Activated CD8-positive, alpha-beta T cell treated with anti-CD3 and anti-CD28 coated beads for 36 hours (primary cell): ENCODE results near the gene TNIP1. TPM values are rescaled to one million over a fixed set of nuclear protein-coding genes. Genes with fewer than 3 reads are reported as not detected.

Experiments
- ATAC-seq: fragments of 200-7000 bp; cut with Tn5 transposase; one replicate; pipeline ENCODE4 v1.10.0; 2021; ENCODE audit warnings: mild to moderate bottlenecking, moderate library complexity
- CTCF ChIA-PET: fragments of 350-600 bp; sonication (Branson Sonifier 250); formaldehyde crosslinking; loops from one replicate; lab custom pipeline; 2021; ENCODE audit warnings: antibody characterized with exemption; lab: Charles Lee
- POLR2A ChIA-PET: fragments of 350-600 bp; sonication (Branson Sonifier 250); formaldehyde crosslinking; loops from one replicate; lab custom pipeline; 2021; ENCODE audit warnings: antibody characterized with exemption; lab: Charles Lee
- DNase-seq: peaks from one replicate; pipeline ENCODE4 v3.0.0-alpha.2; 2020
- H3K27ac Mint-ChIP-seq: one replicate; pipeline ENCODE4 v1.8.0; 2021; ENCODE audit warnings: mild to moderate bottlenecking, mixed read lengths
- H3K27me3 Mint-ChIP-seq: one replicate; pipeline ENCODE4 v1.8.0; 2021; ENCODE audit warnings: mixed read lengths
- H3K36me3 Mint-ChIP-seq: one replicate; pipeline ENCODE4 v1.8.0; 2021; ENCODE audit warnings: low read depth, mixed read lengths
- H3K4me1 Mint-ChIP-seq: one replicate; pipeline ENCODE4 v1.8.0; 2021; ENCODE audit warnings: low read depth, mixed read lengths
- H3K4me3 Mint-ChIP-seq: one replicate; pipeline ENCODE4 v1.8.0; 2021; ENCODE audit warnings: mild to moderate bottlenecking, moderate library complexity, mixed read lengths
- H3K9me3 Mint-ChIP-seq: one replicate; pipeline ENCODE4 v1.8.0; 2021; ENCODE audit warnings: mixed read lengths
- CTCF ChIP-seq: fragments of 200-600 bp; IDR thresholded peaks from one replicate; pipeline ENCODE4 v1.8.0; 2022; ENCODE audit warnings: antibody characterized with exemption, mild to moderate bottlenecking
- intact Hi-C: fragments of 100-400 bp; cut with micrococcal nuclease; formaldehyde crosslinking; loops from one replicate; pipeline ENCODE4 v1.10.0; 2022
- total RNA-seq, 2 experiments: library from RNA; stranded (reverse); gene quantifications; one replicate each; pipeline ENCODE4 v1.2.3, GENCODE V29; 2021

The TNIP1 gene
- total RNA-seq, 2 experiments from 2014 or later = 222 TPM

DNA sequence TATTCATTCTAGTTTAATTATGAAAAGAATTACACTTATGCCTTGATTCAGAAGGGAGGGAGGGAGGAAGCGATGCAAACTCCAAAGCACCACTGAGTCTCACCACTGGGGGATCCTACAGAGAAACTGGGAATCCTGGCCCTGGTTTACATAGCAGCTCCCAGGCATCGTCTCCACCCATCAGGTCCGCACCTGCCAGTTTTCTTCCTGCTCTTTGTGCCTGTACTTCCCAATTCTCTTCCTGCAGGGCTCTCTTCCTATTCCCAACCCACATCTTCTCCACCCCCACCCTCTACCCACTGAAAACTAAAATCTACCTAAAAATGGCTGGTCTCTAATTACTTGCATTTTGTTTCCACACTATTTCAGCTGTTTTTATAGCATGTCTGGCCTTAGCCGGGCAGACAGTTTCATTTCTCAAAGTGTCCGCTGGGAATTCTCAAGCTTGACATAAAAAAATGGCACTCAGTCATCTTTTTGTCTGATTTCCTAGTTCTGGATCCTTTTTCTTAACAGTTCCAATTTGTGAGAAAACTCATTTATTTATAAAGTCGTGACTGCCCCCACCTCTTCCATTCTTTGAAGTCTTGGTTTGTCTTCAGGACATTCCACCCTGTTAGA lies 1.6 kb upstream of the TNIP1 start:
- no peak for TF ChIP-seq CTCF
- Mint-ChIP-seq H3K9me3 (no peaks in the 10 kb centered on the region), H3K4me1 (peaks cover 74% of the 10 kb centered on the region), H3K36me3 (peaks cover 31% of the 10 kb centered on the region), H3K4me3 (peak overlapping the region; percentile 85), H3K27me3 (no peaks in the 10 kb centered on the region), H3K27ac (peak overlapping the region; percentile 96)
- ATAC-seq (no peak), DNase-seq (no peak)
- intact Hi-C loops = loop anchor here (5.0 kb wide), 2 partner anchors 70 to 130 kb away; no protein-coding TSS in a partner anchor
- POLR2A ChIA-PET = interaction anchor here (0.9 to 7.4 kb wide), 7 partner anchors 8 to 121 kb away, joined by 3 to 65 read pairs (median 5); no protein-coding TSS in a partner anchor
- CTCF ChIA-PET = interaction anchor here (0.9 to 8.1 kb wide), 10 partner anchors 8 to 83 kb away, joined by 3 to 65 read pairs (median 8); no protein-coding TSS in a partner anchor

DNA sequence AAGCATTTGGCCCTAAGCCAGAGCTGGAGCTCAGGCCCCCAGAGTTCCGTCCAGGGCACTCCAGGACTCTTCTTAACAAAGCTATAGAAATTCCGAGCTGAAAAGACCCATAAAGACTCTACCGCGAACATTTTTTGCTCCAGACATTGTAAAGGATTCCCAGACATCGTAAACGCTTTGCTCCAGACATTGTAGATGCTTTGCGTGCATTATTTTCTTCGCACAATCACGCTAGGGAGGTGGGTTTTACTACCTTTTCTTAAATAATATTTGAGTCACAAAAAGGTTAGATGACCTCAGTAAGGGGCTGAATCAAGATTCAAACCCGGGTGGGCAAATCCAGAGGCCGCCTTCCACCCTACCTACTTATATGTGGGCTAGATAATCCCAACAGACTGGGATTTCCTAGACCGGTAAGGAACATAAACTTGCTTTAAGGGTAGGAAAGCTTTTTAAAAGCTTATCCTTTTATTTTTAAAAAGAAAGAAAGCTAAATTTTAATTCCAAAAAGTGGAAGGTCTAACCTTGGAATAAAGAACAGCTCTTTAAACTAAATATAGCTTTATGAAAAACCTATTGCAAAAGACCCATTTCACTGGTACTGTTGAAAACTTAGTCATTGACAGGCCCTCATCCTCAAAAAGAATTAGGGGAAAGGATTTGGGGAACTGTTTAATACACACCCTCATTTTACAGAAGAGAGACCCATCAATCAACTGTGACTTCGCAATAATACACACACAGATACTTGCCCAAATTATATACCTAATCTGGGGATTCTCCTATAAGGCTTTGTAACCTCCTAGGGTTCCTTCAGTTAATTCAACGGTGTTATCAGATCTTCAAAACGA lies 822 bp upstream of the TNIP1 start:
- ATAC-seq (no peak), DNase-seq (no peak)
- Mint-ChIP-seq H3K9me3 (no peaks in the 10 kb centered on the region), H3K36me3 (peaks cover 38% of the 10 kb centered on the region), H3K27me3 (no peaks in the 10 kb centered on the region), H3K4me3 (peak overlapping the region; percentile 85), H3K27ac (peak overlapping the region; percentile 96), H3K4me1 (peaks cover 74% of the 10 kb centered on the region)
- CTCF ChIA-PET = interaction anchor here (0.9 to 8.1 kb wide), 11 partner anchors 8 to 83 kb away, joined by 3 to 65 read pairs (median 7); no protein-coding TSS in a partner anchor
- no peak for TF ChIP-seq CTCF
- POLR2A ChIA-PET = interaction anchor here (0.8 to 7.4 kb wide), 9 partner anchors 8 to 121 kb away, joined by 3 to 65 read pairs (median 4); no protein-coding TSS in a partner anchor
- intact Hi-C loops = loop anchor here (5.0 kb wide), 2 partner anchors 71 to 131 kb away; no protein-coding TSS in a partner anchor

DNA sequence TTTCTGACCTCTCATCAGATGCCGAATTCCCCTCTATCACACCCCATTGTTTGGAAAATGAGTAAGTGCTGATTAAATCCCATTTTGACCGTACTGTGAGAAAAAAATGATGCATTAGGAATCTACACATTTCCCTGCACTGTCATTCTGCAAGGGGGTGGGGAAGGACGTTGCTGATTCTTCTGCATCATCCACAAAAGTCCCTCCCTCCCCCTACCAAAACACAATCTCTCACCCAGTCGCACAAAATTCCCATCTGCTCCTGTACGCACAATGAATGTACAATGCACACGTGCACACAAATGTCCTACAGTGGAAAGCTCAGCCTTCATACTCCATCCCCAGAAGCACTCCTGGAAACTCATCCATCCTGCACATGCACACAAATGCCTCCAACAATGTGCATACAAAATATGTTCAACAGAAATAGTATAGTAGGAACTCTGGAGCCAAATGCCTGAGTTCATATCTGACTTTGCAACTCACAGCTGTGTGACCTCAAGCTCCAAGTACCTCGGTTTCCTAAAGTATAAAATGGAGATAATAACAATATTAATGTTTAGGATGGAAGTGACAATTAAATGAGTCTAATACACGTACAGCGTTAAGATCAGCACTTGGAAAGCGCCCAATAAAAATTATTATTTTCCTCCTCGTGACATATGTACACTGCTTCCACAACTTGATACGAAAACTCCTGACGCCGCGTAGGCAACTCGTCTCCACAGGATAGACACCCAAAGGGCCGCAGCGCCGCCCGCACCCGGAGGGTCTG lies 809 bp downstream of the TNIP1 start:
- ATAC-seq (no peak), DNase-seq (peak; percentile 52)
- intact Hi-C loops = loop anchor here (5.0 kb wide), 2 partner anchors 72 to 132 kb away; no protein-coding TSS in a partner anchor
- H3K4me1 Mint-ChIP-seq = peaks cover 77% of the 10 kb centered on the region
- H3K27ac Mint-ChIP-seq = peak overlapping the region; percentile 96
- CTCF ChIA-PET = interaction anchor here (0.7 to 8.1 kb wide), 6 partner anchors 13 to 85 kb away, joined by 3 to 65 read pairs (median 6); no protein-coding TSS in a partner anchor
- peak overlapping the region; percentile 85 for H3K4me3 Mint-ChIP-seq
- H3K27me3 Mint-ChIP-seq = no peaks in the 10 kb centered on the region
- TF ChIP-seq CTCF = no peak
- H3K9me3 Mint-ChIP-seq = no peaks in the 10 kb centered on the region
- H3K36me3 Mint-ChIP-seq = peaks cover 54% of the 10 kb centered on the region
- POLR2A ChIA-PET = interaction anchor here (0.6 to 6.6 kb wide), 9 partner anchors 10 to 84 kb away, joined by 3 to 36 read pairs (median 11); no protein-coding TSS in a partner anchor

DNA sequence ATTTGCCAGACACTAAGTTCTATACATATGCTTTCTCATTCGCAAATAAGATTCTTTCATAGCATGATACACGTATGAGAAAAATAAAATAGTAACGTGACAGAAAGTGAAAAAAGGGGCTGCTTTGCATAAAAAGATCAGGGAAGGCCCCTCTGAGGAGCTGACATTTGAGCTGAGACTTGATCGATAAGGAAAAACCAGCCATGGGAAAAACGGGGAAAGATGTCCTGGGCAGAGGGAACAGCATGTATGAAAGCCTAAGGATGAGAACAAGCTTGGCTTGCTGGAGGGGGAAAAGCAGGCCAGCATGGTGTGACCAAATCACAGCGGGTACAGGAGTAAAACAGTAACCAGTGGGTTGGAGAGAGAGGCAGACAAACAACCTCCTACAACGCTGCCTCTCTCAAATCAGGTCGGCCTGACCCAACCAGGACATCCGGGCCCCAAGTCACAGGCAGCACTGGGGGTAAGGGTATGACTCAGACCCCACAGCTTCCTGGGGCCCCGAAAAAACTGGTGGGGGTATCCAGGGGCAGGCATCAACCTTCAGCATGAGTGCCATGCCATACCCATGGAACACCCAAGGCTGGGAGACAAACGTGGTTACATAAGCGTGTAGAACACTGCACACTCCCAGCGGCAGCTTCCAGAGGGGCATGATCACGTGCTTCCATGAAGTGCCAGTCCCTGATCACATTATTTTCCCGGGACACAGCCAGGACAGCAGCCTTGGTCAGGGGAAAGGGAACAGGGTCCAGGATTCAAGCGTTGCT lies 2.2 kb downstream of the TNIP1 start:
- peaks cover 73% of the 10 kb centered on the region for H3K4me1 Mint-ChIP-seq

More for the DNA sequence above, 2.2 kb downstream of the TNIP1 start:
- no peak for TF ChIP-seq CTCF
- Mint-ChIP-seq H3K27me3 (no peaks in the 10 kb centered on the region), H3K36me3 (peaks cover 62% of the 10 kb centered on the region), H3K27ac (peak overlapping the region; percentile 96), H3K4me3 (peak overlapping the region; percentile 85), H3K9me3 (no peaks in the 10 kb centered on the region)
- DNase-seq = peak; percentile 88
- ATAC-seq = peak; percentile 57
- ChIA-PET POLR2A (interaction anchor here (0.7 to 6.6 kb wide), 10 partner anchors 9 to 52 kb away, joined by 3 to 36 read pairs (median 6); no protein-coding TSS in a partner anchor), CTCF (interaction anchor here (0.6 to 8.1 kb wide), 10 partner anchors 8 to 87 kb away, joined by 3 to 65 read pairs (median 4); no protein-coding TSS in a partner anchor)
- intact Hi-C loops = no loop called here
